Measurements from ENCODE around the gene DPY30.

The DPY30 gene

DNA sequence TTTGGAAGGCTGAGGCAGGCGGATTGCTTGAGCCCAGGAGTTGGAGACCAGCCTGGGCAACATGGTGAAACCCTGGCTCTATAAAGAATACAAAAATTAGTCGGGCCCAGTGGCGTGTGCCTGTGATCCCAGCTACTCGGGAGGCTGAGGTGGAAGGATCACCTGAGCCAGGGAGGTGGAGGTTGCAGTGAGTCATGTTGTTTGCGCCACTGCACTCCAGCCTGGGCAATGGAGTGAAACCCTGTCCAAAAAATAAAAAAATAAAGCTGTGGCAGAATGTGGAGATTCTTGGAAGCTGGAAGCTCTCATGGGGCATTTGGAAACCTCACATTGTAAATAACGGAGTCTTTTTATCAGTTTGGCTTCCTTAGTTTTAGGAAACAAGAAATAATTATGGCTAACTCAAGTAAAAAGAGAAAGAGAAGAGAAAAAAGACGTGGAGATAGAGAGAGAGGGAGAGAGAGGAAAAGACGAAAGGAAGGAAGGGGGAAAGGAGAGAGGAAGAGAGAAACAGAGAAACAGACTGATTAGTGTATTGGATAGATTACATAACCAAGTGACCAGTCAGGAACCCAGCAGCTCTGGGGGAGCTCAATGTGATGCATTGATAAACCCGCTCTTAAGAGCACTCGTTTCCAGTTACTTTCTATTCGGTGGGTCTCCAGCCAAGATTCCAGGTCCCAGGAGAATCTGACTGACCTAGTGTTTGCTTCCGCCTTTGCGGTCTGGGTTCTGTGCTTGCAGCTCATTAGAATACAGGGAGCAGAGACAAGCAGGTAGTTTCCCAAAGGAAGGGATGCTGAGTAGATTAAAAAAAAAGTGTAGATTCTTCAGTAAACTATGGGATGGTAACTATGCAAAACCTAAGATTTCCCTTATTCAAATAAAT is 22.6 kb upstream of the DPY30 start:
- H4K20me1 ChIP-seq (ENCODE audit: control insufficient read depth, insufficient read depth, low read depth, low read length) = no peaks in the 10 kb centered on the region
- peaks cover 21% of the 10 kb centered on the region for H3K4me1 ChIP-seq (ENCODE audit: control insufficient read depth, low read length)
- H3F3A ChIP-seq (ENCODE audit: control insufficient read depth, insufficient read depth) = 0 out of 2 replicates have a peak, but pooled peaks cover 2% of the 10 kb centered on the region
- peak overlapping the region; percentile 83 for H3K4me3 ChIP-seq (ENCODE audit: low read length)
- H3K27ac ChIP-seq (ENCODE audit: low read depth, low read length) = peak overlapping the region; percentile 47; the same call in 1 of the 2 replicates
- TF ChIP-seq, protein P1, sequence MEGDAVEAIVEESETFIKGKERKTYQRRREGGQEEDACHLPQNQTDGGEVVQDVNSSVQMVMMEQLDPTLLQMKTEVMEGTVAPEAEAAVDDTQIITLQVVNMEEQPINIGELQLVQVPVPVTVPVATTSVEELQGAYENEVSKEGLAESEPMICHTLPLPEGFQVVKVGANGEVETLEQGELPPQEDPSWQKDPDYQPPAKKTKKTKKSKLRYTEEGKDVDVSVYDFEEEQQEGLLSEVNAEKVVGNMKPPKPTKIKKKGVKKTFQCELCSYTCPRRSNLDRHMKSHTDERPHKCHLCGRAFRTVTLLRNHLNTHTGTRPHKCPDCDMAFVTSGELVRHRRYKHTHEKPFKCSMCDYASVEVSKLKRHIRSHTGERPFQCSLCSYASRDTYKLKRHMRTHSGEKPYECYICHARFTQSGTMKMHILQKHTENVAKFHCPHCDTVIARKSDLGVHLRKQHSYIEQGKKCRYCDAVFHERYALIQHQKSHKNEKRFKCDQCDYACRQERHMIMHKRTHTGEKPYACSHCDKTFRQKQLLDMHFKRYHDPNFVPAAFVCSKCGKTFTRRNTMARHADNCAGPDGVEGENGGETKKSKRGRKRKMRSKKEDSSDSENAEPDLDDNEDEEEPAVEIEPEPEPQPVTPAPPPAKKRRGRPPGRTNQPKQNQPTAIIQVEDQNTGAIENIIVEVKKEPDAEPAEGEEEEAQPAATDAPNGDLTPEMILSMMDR (IDR thresholded peaks at IDR 0.05; ENCODE audit: low read depth, low read length, poor library complexity, severe bottlenecking) = no peak
- TF ChIP-seq EZH2phosphoT487 (IDR thresholded peaks at IDR 0.05; ENCODE audit: borderline replicate concordance, low read length) = no peak
- no peaks in the 10 kb centered on the region for H3K9me3 ChIP-seq (ENCODE audit: control insufficient read depth, insufficient read depth, low read length)
- peaks cover 21% of the 10 kb centered on the region for H3K79me2 ChIP-seq (ENCODE audit: control insufficient read depth, low read length)
- no peaks in the 10 kb centered on the region for H3K27me3 ChIP-seq (ENCODE audit: control insufficient read depth, low read length)
- H3K4me2 ChIP-seq (ENCODE audit: low read length) = peak overlapping the region; percentile 78
- H3K9me2 ChIP-seq (replicated peaks; ENCODE audit: control insufficient read depth, low read length) = no peaks in the 10 kb centered on the region
- no peaks in the 10 kb centered on the region for H3K36me3 ChIP-seq (ENCODE audit: control insufficient read depth, low read length)

DNA sequence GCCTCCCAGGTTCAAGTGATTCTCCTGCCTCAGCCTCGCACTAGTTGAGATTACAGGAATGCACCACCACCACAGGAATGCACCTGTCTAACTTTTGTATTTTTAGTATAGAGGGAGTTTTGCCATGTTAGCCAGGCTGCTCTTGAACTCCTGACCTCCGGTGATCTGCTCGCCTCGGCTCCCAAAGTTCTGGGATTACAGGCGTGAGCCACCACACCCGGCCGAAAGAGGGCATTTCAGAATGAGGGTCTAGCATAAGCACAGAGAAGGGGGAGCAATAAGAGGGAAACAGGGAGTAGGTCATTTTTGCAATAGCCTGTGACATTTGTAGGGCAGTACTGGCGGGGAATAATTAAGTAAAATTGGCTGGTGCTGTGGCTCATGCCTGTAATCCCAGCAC is 21.8 kb upstream of the DPY30 start:
- no peaks in the 10 kb centered on the region for H3K9me2 ChIP-seq (replicated peaks; ENCODE audit: control insufficient read depth, low read length)
- 0 out of 2 replicates have a peak, but pooled peaks cover 2% of the 10 kb centered on the region for H3F3A ChIP-seq (ENCODE audit: control insufficient read depth, insufficient read depth)
- TF ChIP-seq EZH2phosphoT487 (IDR thresholded peaks at IDR 0.05; ENCODE audit: borderline replicate concordance, low read length) = no peak
- TF ChIP-seq, protein P1 (IDR thresholded peaks at IDR 0.05; ENCODE audit: low read depth, low read length, poor library complexity, severe bottlenecking) = no peak
- H3K36me3 ChIP-seq (ENCODE audit: control insufficient read depth, low read length) = no peaks in the 10 kb centered on the region
- no peaks in the 10 kb centered on the region for H4K20me1 ChIP-seq (ENCODE audit: control insufficient read depth, insufficient read depth, low read depth, low read length)
- H3K27me3 ChIP-seq (ENCODE audit: control insufficient read depth, low read length) = no peaks in the 10 kb centered on the region
- no peak overlapping the region for H3K27ac ChIP-seq (ENCODE audit: low read depth, low read length)
- no peak overlapping the region for H3K4me3 ChIP-seq (ENCODE audit: low read length)
- peaks cover 21% of the 10 kb centered on the region for H3K4me1 ChIP-seq (ENCODE audit: control insufficient read depth, low read length)
- H3K9me3 ChIP-seq (ENCODE audit: control insufficient read depth, insufficient read depth, low read length) = no peaks in the 10 kb centered on the region
- no peak overlapping the region for H3K4me2 ChIP-seq (ENCODE audit: low read length)
- peaks cover 21% of the 10 kb centered on the region for H3K79me2 ChIP-seq (ENCODE audit: control insufficient read depth, low read length)

DNA sequence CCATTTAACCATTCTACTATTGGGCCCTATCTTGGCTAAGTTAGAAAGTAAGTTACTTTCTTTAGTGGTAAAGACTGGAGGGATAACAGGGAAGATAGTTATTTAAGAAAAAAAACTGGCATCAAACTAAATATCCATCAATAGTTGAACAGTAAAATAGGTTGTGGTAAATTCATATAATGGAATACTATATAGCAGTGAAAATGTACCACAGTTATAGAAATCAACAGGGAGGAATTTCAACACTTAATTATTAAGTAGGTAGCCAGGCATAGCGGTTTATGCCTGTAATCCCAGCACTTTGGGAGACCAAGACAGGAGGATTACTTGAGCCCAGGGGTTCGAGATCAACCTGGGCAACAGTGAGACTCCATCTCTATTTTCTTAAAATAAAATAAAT is 20.7 kb upstream of the DPY30 start:
- no peak overlapping the region for H3K4me2 ChIP-seq (ENCODE audit: low read length)
- TF ChIP-seq EZH2phosphoT487 (IDR thresholded peaks at IDR 0.05; ENCODE audit: borderline replicate concordance, low read length) = no peak
- TF ChIP-seq, protein P1 (IDR thresholded peaks at IDR 0.05; ENCODE audit: low read depth, low read length, poor library complexity, severe bottlenecking) = no peak
- no peaks in the 10 kb centered on the region for H3K27me3 ChIP-seq (ENCODE audit: control insufficient read depth, low read length)
- H3K27ac ChIP-seq (ENCODE audit: low read depth, low read length) = no peak overlapping the region
- H3K9me3 ChIP-seq (ENCODE audit: control insufficient read depth, insufficient read depth, low read length) = no peaks in the 10 kb centered on the region
- H3F3A ChIP-seq (ENCODE audit: control insufficient read depth, insufficient read depth) = 0 out of 2 replicates have a peak, but pooled peaks cover 2% of the 10 kb centered on the region
- H3K79me2 ChIP-seq (ENCODE audit: control insufficient read depth, low read length) = peaks cover 11% of the 10 kb centered on the region
- no peaks in the 10 kb centered on the region for H3K36me3 ChIP-seq (ENCODE audit: control insufficient read depth, low read length)
- H4K20me1 ChIP-seq (ENCODE audit: control insufficient read depth, insufficient read depth, low read depth, low read length) = no peaks in the 10 kb centered on the region
- H3K9me2 ChIP-seq (replicated peaks; ENCODE audit: control insufficient read depth, low read length) = no peaks in the 10 kb centered on the region
- no peak overlapping the region for H3K4me3 ChIP-seq (ENCODE audit: low read length)
- peaks cover 16% of the 10 kb centered on the region for H3K4me1 ChIP-seq (ENCODE audit: control insufficient read depth, low read length)

Measured in DOHH2 (cell line).